ENCODE measurements around the gene SKIC2. TPM values are rescaled to one million over a fixed set of nuclear protein-coding genes. Genes with fewer than 3 reads are reported as not detected.
"Not testable (repeated sequence)": the region's sequence is repeated elsewhere in the genome, so short reads cannot be mapped to it uniquely, and the experiment has no call there.

SKIC2 gene
- total and polyA plus RNA-seq, 2 of the 4 experiments (the other 2 are of a cell fraction) = 30.6 to 46.0 TPM

- H3K23ac ChIP-seq (ENCODE audit: low read depth, low read length); H4K20me1 ChIP-seq (ENCODE audit: insufficient read depth, low read length); H4K5ac ChIP-seq (ENCODE audit: low read depth, low read length); H2BK5ac ChIP-seq (ENCODE audit: low read depth, low read length, poor library complexity, severe bottlenecking); H4K8ac ChIP-seq (ENCODE audit: low read depth in 2 of 2, low read length in 2 of 2); H3K18ac ChIP-seq (ENCODE audit: low read depth, low read length); H3K4ac ChIP-seq (ENCODE audit: low read depth, low read length); POLR2A ChIA-PET (ENCODE audit: unreplicated experiment); H2BK120ac ChIP-seq (ENCODE audit: low read depth, low read length); H2BK20ac ChIP-seq (ENCODE audit: low read depth, low read length); H4K91ac ChIP-seq (ENCODE audit: insufficient read depth, low read depth, low read length); H3K4me2 ChIP-seq (ENCODE audit: low read depth, low read length); H3K9me3 ChIP-seq (ENCODE audit: control insufficient read depth, insufficient read depth, low read length); intact Hi-C loops (cut with micrococcal nuclease); H3K27ac ChIP-seq (ENCODE audit: insufficient read depth, low read length); in situ Hi-C loops (cut with MboI; ENCODE audit: low sequenced_read_pairs); H3K4me3 ChIP-seq (ENCODE audit: insufficient read depth, low read depth, low read length); DNase-seq; H3K9ac ChIP-seq (ENCODE audit: low read depth, low read length); H2BK15ac ChIP-seq (ENCODE audit: low read depth, low read length); BruUV-seq (replicated peaks); H2AK5ac ChIP-seq (ENCODE audit: low read depth, low read length); H3K4me1 ChIP-seq (ENCODE audit: control insufficient read depth, insufficient read depth, low read length); H3K36me3 ChIP-seq (ENCODE audit: control insufficient read depth, insufficient read depth, low read length); H3K9me1 ChIP-seq (ENCODE audit: insufficient read depth, low read length); H3K14ac ChIP-seq (replicated peaks; ENCODE audit: low read depth, low read length); H3K79me1 ChIP-seq (ENCODE audit: low read depth in 1 of 2, low read length in 2 of 2); H3K56ac ChIP-seq (ENCODE audit: extremely low read depth, insufficient read depth, low read length); CTCF ChIA-PET; dilution Hi-C loops (cut with HindIII; ENCODE audit: low sequenced_read_pairs, unreplicated experiment); H2AK9ac ChIP-seq (replicated peaks; ENCODE audit: low read depth, low read length, poor library complexity); H2AFZ ChIP-seq (replicated peaks; ENCODE audit: low read length, poor library complexity); H3K27me3 ChIP-seq (ENCODE audit: control insufficient read depth, insufficient read depth, low read length): not testable (repeated sequence)
- WGBS, 2 experiments (ENCODE audit: extremely low coverage in 2 of 2, insufficient read length in 1 of 2) = no CpG with 5 or more reads among the region's 7 CpGs
- ATAC-seq (ENCODE audit: low read depth) = peak; percentile 6; the same call in 1 of the 2 replicates
Observed at GRCh38 chr6:32003301-32003700, 44.3 kb downstream of the SKIC2 start.

- H3K14ac ChIP-seq (replicated peaks; ENCODE audit: low read depth, low read length); H2AK5ac ChIP-seq (ENCODE audit: low read depth, low read length); H3K4ac ChIP-seq (ENCODE audit: low read depth, low read length); DNase-seq; H4K20me1 ChIP-seq (ENCODE audit: insufficient read depth, low read length); H3K23ac ChIP-seq (ENCODE audit: low read depth, low read length); H3K4me1 ChIP-seq (ENCODE audit: control insufficient read depth, insufficient read depth, low read length); H2BK5ac ChIP-seq (ENCODE audit: low read depth, low read length, poor library complexity, severe bottlenecking); H3K9ac ChIP-seq (ENCODE audit: low read depth, low read length); H3K4me3 ChIP-seq (ENCODE audit: insufficient read depth, low read depth, low read length); H3K79me1 ChIP-seq (ENCODE audit: low read depth in 1 of 2, low read length in 2 of 2); H3K56ac ChIP-seq (ENCODE audit: extremely low read depth, insufficient read depth, low read length); H4K91ac ChIP-seq (ENCODE audit: insufficient read depth, low read depth, low read length); H2AFZ ChIP-seq (replicated peaks; ENCODE audit: low read length, poor library complexity); H3K9me1 ChIP-seq (ENCODE audit: insufficient read depth, low read length); H2BK120ac ChIP-seq (ENCODE audit: low read depth, low read length); in situ Hi-C loops (cut with MboI; ENCODE audit: low sequenced_read_pairs); H3K9me3 ChIP-seq (ENCODE audit: control insufficient read depth, insufficient read depth, low read length); H3K27ac ChIP-seq (ENCODE audit: insufficient read depth, low read length); H2AK9ac ChIP-seq (replicated peaks; ENCODE audit: low read depth, low read length, poor library complexity); POLR2A ChIA-PET (ENCODE audit: unreplicated experiment); H3K27me3 ChIP-seq (ENCODE audit: control insufficient read depth, insufficient read depth, low read length); H3K18ac ChIP-seq (ENCODE audit: low read depth, low read length); BruUV-seq (replicated peaks); H2BK20ac ChIP-seq (ENCODE audit: low read depth, low read length); intact Hi-C loops (cut with micrococcal nuclease); H4K5ac ChIP-seq (ENCODE audit: low read depth, low read length); ATAC-seq (ENCODE audit: low read depth); H2BK15ac ChIP-seq (ENCODE audit: low read depth, low read length); CTCF ChIA-PET; H4K8ac ChIP-seq (ENCODE audit: low read depth in 2 of 2, low read length in 2 of 2); H3K36me3 ChIP-seq (ENCODE audit: control insufficient read depth, insufficient read depth, low read length); H3K4me2 ChIP-seq (ENCODE audit: low read depth, low read length); dilution Hi-C loops (cut with HindIII; ENCODE audit: low sequenced_read_pairs, unreplicated experiment): not testable (repeated sequence)
- no CpG with 5 or more reads among the region's 4 CpGs for WGBS, 2 experiments (ENCODE audit: extremely low coverage in 2 of 2, insufficient read length in 1 of 2)
Observed at GRCh38 chr6:32004393-32004792, 45.4 kb downstream of the SKIC2 start.
